Caco-2 (cell line): ENCODE data around the gene SLC43A1. TPM values are rescaled to one million over a fixed set of nuclear protein-coding genes. Genes with fewer than 3 reads are reported as not detected.

Experiments used
- BruUV-seq: library from RNA; stranded (reverse); fragments of 400-500 nt; replicated peaks from 2 replicates; lab custom pipeline; 2021; lab: Mats Ljungman, UMichigan
- CTCF ChIA-PET: fragments of 300-600 bp; sonication (Branson Sonifier 250); formaldehyde crosslinking; loops from one replicate; lab custom pipeline; 2022; ENCODE audit warnings: antibody characterized with exemption; lab: Charles Lee
- POLR2A ChIA-PET: fragments of 300-600 bp; sonication (Branson Sonifier 250); formaldehyde crosslinking; loops from one replicate; lab custom pipeline; 2022; ENCODE audit warnings: antibody characterized with exemption; lab: Charles Lee
- DNase-seq, 2 experiments: peaks; one replicate each; pipeline versions ENCODE4 v3.0.0 to v3.0.0-alpha.2; 2020 to 2022
- H3K27me3 ChIP-seq: replicated peaks from 2 replicates; pipeline ENCODE4 v1.6.0; 2011; ENCODE audit warnings: low read length; ENCODE audit not compliant: control insufficient read depth, insufficient read depth
- H3K36me3 ChIP-seq: 2 replicates; pipeline ENCODE4 v1.5.1; 2011; ENCODE audit warnings: low read length; ENCODE audit not compliant: control insufficient read depth, insufficient read depth
- H3K4me1 ChIP-seq: fragments of 250-450 bp; sonication (Bioruptor Pico); 2 replicates; pipeline ENCODE4 v1.5.1; 2020; ENCODE audit warnings: mild to moderate bottlenecking
- H3K4me3 ChIP-seq: 2 replicates; pipeline ENCODE4 v1.5.1; 2011; ENCODE audit warnings: low read depth, mild to moderate bottlenecking, control low read depth, low read length
- H3K9me3 ChIP-seq: fragments of 250-450 bp; sonication (Bioruptor Pico); 2 replicates; pipeline ENCODE4 v1.5.1; 2020; ENCODE audit warnings: mild to moderate bottlenecking, moderate library complexity
- H3K27ac Mint-ChIP-seq: one replicate; pipeline ENCODE4 v1.8.0; 2022; ENCODE audit warnings: mixed read lengths; ENCODE audit not compliant: unreplicated experiment
- H3K27me3 Mint-ChIP-seq: one replicate; pipeline ENCODE4 v1.8.0; 2022; ENCODE audit warnings: mixed read lengths; ENCODE audit not compliant: insufficient read depth, unreplicated experiment
- H3K36me3 Mint-ChIP-seq: one replicate; pipeline ENCODE4 v1.8.0; 2022; ENCODE audit warnings: mild to moderate bottlenecking, mixed read lengths; ENCODE audit not compliant: insufficient read depth, unreplicated experiment
- H3K4me1 Mint-ChIP-seq: one replicate; pipeline ENCODE4 v1.8.0; 2022; ENCODE audit warnings: low read depth, mixed read lengths; ENCODE audit not compliant: unreplicated experiment
- H3K4me3 Mint-ChIP-seq: one replicate; pipeline ENCODE4 v1.8.0; 2022; ENCODE audit warnings: mild to moderate bottlenecking, moderate library complexity, mixed read lengths; ENCODE audit not compliant: unreplicated experiment
- H3K9me3 Mint-ChIP-seq: one replicate; pipeline ENCODE4 v1.8.0; 2022; ENCODE audit warnings: mixed read lengths; ENCODE audit not compliant: unreplicated experiment
- intact Hi-C: fragments of 100-400 bp; cut with micrococcal nuclease; formaldehyde crosslinking; loops from one replicate; pipeline ENCODE4 v1.10.0; 2022; ENCODE audit not compliant: unreplicated experiment
- total RNA-seq: library from RNA; stranded (reverse); gene quantifications from 2 replicates; pipeline ENCODE4 v1.2.3, GENCODE V29; 2022
- TF ChIP-seq, protein P1 (sequence below), 2 experiments: fragments of 200-600 bp in 1 of 2; IDR thresholded peaks; 1 replicate in 1 of 2; 2 replicates in 1 of 2; pipeline versions ENCODE4 v1.5.1 to v1.8.0; 2011 to 2022; ENCODE audit warnings: antibody characterized with exemption in 1 of 2, control low read depth in 1 of 2, inconsistent platforms in 1 of 2, low read depth in 1 of 2, low read length in 1 of 2, mild to moderate bottlenecking in 1 of 2, moderate library complexity in 1 of 2; ENCODE audit not compliant: insufficient read depth in 1 of 2, severe bottlenecking in 1 of 2, unreplicated experiment in 1 of 2

The SLC43A1 gene
- total RNA-seq, 1 experiment from 2014 or later: 71.7 TPM

GRCh38 chr11:57475191-57475590, 40.3 kb downstream of the SLC43A1 start:
- POLR2A ChIA-PET: no interaction called here

GRCh38 chr11:57474803-57475115, 40.7 kb downstream of the SLC43A1 start:
- no peaks in the 10 kb centered on the region for H3K27me3 Mint-ChIP-seq
- H3K9me3 ChIP-seq: no peaks in the 10 kb centered on the region
- no peaks in the 10 kb centered on the region for H3K27me3 ChIP-seq
- no peak overlapping the region for H3K4me3 ChIP-seq
- H3K36me3 Mint-ChIP-seq: peaks cover 26% of the 10 kb centered on the region
- H3K4me1 Mint-ChIP-seq: peaks cover 9% of the 10 kb centered on the region
- H3K27ac Mint-ChIP-seq: no peak overlapping the region
- no TSS peak for BruUV-seq
- TF ChIP-seq, protein P1, sequence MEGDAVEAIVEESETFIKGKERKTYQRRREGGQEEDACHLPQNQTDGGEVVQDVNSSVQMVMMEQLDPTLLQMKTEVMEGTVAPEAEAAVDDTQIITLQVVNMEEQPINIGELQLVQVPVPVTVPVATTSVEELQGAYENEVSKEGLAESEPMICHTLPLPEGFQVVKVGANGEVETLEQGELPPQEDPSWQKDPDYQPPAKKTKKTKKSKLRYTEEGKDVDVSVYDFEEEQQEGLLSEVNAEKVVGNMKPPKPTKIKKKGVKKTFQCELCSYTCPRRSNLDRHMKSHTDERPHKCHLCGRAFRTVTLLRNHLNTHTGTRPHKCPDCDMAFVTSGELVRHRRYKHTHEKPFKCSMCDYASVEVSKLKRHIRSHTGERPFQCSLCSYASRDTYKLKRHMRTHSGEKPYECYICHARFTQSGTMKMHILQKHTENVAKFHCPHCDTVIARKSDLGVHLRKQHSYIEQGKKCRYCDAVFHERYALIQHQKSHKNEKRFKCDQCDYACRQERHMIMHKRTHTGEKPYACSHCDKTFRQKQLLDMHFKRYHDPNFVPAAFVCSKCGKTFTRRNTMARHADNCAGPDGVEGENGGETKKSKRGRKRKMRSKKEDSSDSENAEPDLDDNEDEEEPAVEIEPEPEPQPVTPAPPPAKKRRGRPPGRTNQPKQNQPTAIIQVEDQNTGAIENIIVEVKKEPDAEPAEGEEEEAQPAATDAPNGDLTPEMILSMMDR (IDR thresholded peaks at IDR 0.05; ENCODE audit: insufficient read depth in 1 of 2, low read depth in 1 of 2, low read length in 1 of 2, severe bottlenecking in 1 of 2, unreplicated experiment in 1 of 2): no peak
- CTCF ChIA-PET: interaction anchor here (0.7 to 1.1 kb wide), 4 partner anchors 15 to 129 kb away, joined by 3 to 4 read pairs (median 4); no protein-coding TSS in a partner anchor
- H3K36me3 ChIP-seq: no peaks in the 10 kb centered on the region
- peak overlapping the region; percentile 87 for H3K4me3 Mint-ChIP-seq
- no peak for DNase-seq
- H3K4me1 ChIP-seq: no peaks in the 10 kb centered on the region
- intact Hi-C loops: loop anchor here (5.0 kb wide), 2 partner anchors 88 to 168 kb away; no protein-coding TSS in a partner anchor
- no peaks in the 10 kb centered on the region for H3K9me3 Mint-ChIP-seq
- POLR2A ChIA-PET: no interaction called here

More at GRCh38 chr11:57475191-57475590, 40.3 kb downstream of the SLC43A1 start:
- CTCF ChIA-PET: interaction anchor here (0.7 to 1.1 kb wide), 4 partner anchors 15 to 130 kb away, joined by 3 to 4 read pairs (median 4); no protein-coding TSS in a partner anchor
- H3K27me3 ChIP-seq: no peaks in the 10 kb centered on the region
- H3K27ac Mint-ChIP-seq: no peak overlapping the region
- H3K9me3 ChIP-seq: no peaks in the 10 kb centered on the region
- TF ChIP-seq, protein P1 (IDR thresholded peaks at IDR 0.05; ENCODE audit: insufficient read depth in 1 of 2, low read depth in 1 of 2, low read length in 1 of 2, severe bottlenecking in 1 of 2, unreplicated experiment in 1 of 2): no peak
- no peak for DNase-seq
- intact Hi-C loops: loop anchor here (5.0 kb wide), 2 partner anchors 87 to 167 kb away; no protein-coding TSS in a partner anchor
- no peak overlapping the region for H3K4me3 ChIP-seq
- peaks cover 28% of the 10 kb centered on the region for H3K36me3 Mint-ChIP-seq
- H3K4me3 Mint-ChIP-seq: peak overlapping the region; percentile 87
- no peaks in the 10 kb centered on the region for H3K9me3 Mint-ChIP-seq
- no peaks in the 10 kb centered on the region for H3K27me3 Mint-ChIP-seq
- H3K4me1 Mint-ChIP-seq: peaks cover 13% of the 10 kb centered on the region
- no TSS peak for BruUV-seq
- H3K4me1 ChIP-seq: peaks cover 1% of the 10 kb centered on the region; the same call in 1 of the 2 replicates
- H3K36me3 ChIP-seq: no peaks in the 10 kb centered on the region

DNA sequence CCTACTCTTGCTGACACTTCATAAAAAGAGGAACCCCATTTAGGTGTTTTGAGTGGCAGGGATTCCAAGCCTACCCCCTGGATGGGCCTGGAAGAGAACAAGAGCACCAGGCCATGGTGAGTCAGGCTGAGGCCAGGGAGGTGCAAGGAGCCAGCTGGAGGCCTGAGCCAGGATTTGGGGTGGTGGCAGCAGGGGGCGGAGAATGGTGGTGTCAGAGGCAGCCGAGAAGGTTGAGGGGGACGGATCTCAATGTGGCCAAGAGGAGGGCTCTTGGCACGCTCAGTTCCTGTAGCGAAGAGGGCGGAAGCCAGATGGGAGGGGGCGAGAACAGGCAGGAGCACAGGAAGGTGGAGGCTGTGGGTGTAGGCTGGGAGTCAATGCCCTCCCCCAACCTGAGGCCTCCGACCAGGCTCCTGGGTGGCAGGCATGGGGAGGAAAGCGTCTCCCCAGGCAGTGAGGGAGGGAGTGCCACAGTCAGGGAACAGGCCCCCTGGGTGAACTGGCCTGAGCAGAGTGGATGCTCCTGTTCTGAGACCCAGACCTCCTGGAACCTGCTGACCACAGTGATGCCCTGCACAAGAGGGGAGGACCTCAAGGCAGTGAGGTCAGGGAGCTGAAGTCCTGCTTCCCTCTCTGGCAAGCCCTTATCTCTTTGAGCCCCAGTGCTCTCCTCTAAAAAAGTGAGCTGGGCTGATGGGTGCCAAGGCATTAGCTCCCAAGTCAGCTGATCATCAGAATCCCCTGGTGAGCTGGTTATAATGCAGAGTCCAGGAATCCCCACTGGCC, 41.3 kb downstream of the SLC43A1 start:
- BruUV-seq: no TSS peak
- H3K4me1 Mint-ChIP-seq: peaks cover 6% of the 10 kb centered on the region
- intact Hi-C loops: no loop called here
- no peaks in the 10 kb centered on the region for H3K9me3 ChIP-seq
- ChIA-PET CTCF (interaction anchor here (0.7 to 1.4 kb wide), 5 partner anchors 14 to 129 kb away, joined by 3 to 13 read pairs (median 4); partner anchors contain the start of gene RTN4RL2), POLR2A (no interaction called here)
- H3K9me3 Mint-ChIP-seq: no peaks in the 10 kb centered on the region
- H3K27me3 Mint-ChIP-seq: no peaks in the 10 kb centered on the region
- H3K4me3 Mint-ChIP-seq: no peak overlapping the region
- peaks cover 26% of the 10 kb centered on the region for H3K36me3 Mint-ChIP-seq
- no peaks in the 10 kb centered on the region for H3K4me1 ChIP-seq
- H3K27ac Mint-ChIP-seq: no peak overlapping the region
- TF ChIP-seq, protein P1 (IDR thresholded peaks at IDR 0.05; ENCODE audit: insufficient read depth in 1 of 2, low read depth in 1 of 2, low read length in 1 of 2, severe bottlenecking in 1 of 2, unreplicated experiment in 1 of 2): no peak
- no peaks in the 10 kb centered on the region for H3K36me3 ChIP-seq
- no peak overlapping the region for H3K4me3 ChIP-seq
- DNase-seq: no peak
- H3K27me3 ChIP-seq: no peaks in the 10 kb centered on the region
